ENCODE results near the gene KIAA1549. TPM values are rescaled to one million over a fixed set of nuclear protein-coding genes. Genes with fewer than 3 reads are reported as not detected.

Gene KIAA1549
- total and polyA plus RNA-seq, 11 donors = 0.91 to 4.8 (median 2.0) TPM

- no peaks in the 10 kb centered on the region for H3K27me3 ChIP-seq
- no peak for ATAC-seq
- 92 to 97% (median 94%) methylated on average over 5 of the region's 5 CpGs for WGBS, 4 donors
Observed at GRCh38 chr7:138892812-138893211, 88.4 kb downstream of the KIAA1549 start.

GRCh38 chr7:138892006-138892630 lies 89.1 kb downstream of the KIAA1549 start:
- TF ChIP-seq CTCF (IDR thresholded peaks at IDR 0.05) = no peak
- TF ChIP-seq POLR2A (IDR thresholded peaks at IDR 0.05) = no peak
- no peak for ATAC-seq
- Histone ChIP-seq H3K4me1 (peaks cover 0 to 6% (median 0%) of the 10 kb centered on the region in 12 donors), H3K27ac (no peak overlapping the region), H3K9me3 (no peaks in the 10 kb centered on the region), H3K36me3 (peaks cover 0 to 5% (median 0%) of the 10 kb centered on the region in 9 donors), H3K4me3 (no peak overlapping the region), H3K27me3 (no peaks in the 10 kb centered on the region)
- WGBS, 4 donors = 82 to 89% (median 86%) methylated on average over 3 of the region's 3 CpGs
- intact Hi-C loops (cut with DNase I) = loop anchor here in 2 of 10 donors (5.0 to 10.0 kb wide), 2 partner anchors 45 to 83 kb away; no protein-coding TSS in a partner anchor
- no peak for DNase-seq

More at GRCh38 chr7:138892812-138893211, 88.4 kb downstream of the KIAA1549 start:
- H3K27ac ChIP-seq = no peak overlapping the region
- DNase-seq = no peak
- H3K36me3 ChIP-seq = peaks cover 0 to 5% (median 0%) of the 10 kb centered on the region in 9 donors
- H3K4me3 ChIP-seq = no peak overlapping the region
- TF ChIP-seq CTCF (IDR thresholded peaks at IDR 0.05) = no peak
- no peak for TF ChIP-seq POLR2A (IDR thresholded peaks at IDR 0.05)
- peaks cover 0 to 6% (median 0%) of the 10 kb centered on the region in 12 donors for H3K4me1 ChIP-seq
- no peaks in the 10 kb centered on the region for H3K9me3 ChIP-seq
- intact Hi-C loops (cut with DNase I) = loop anchor here in 2 of 10 donors (5.0 to 10.0 kb wide), 2 partner anchors 44 to 82 kb away; no protein-coding TSS in a partner anchor

- no peak overlapping the region for H3K4me3 ChIP-seq
- ATAC-seq = no peak
- no peaks in the 10 kb centered on the region for H3K9me3 ChIP-seq
- no peaks in the 10 kb centered on the region for H3K27me3 ChIP-seq
- intact Hi-C loops (cut with DNase I) = loop anchor here in 2 of 10 donors (5.0 to 10.0 kb wide), 2 partner anchors 46 to 83 kb away; no protein-coding TSS in a partner anchor
- 73 to 84% (median 79%) methylated on average over 5 of the region's 5 CpGs for WGBS, 4 donors
- TF ChIP-seq POLR2A (IDR thresholded peaks at IDR 0.05) = no peak
- no peak for TF ChIP-seq CTCF (IDR thresholded peaks at IDR 0.05)
- peaks cover 0 to 7% (median 0%) of the 10 kb centered on the region in 12 donors for H3K4me1 ChIP-seq
- peaks cover 0 to 5% (median 0%) of the 10 kb centered on the region in 9 donors for H3K36me3 ChIP-seq
- no peak overlapping the region for H3K27ac ChIP-seq
- no peak for DNase-seq
Observed at GRCh38 chr7:138891446-138891810, 89.8 kb downstream of the KIAA1549 start.
